Prostate gland (tissue), 2 donors: ENCODE data around the gene EDAR. TPM values are rescaled to one million over a fixed set of nuclear protein-coding genes. Genes with fewer than 3 reads are reported as not detected.

ENCODE experiments used
- DNase-seq: peaks from one replicate; pipeline ENCODE4 v3.0.0-alpha.2; 2019; ENCODE audit warnings: low spot score
- H3K27ac ChIP-seq, 2 donors: fragments of 200-600 bp; sonication (generic); 2 replicates each; pipeline ENCODE4 v1.5.1; 2017 to 2019
- H3K27me3 ChIP-seq: fragments of 200-600 bp; sonication (generic); replicated peaks from 2 replicates; pipeline ENCODE4 v1.5.1; 2019; ENCODE audit not compliant: insufficient read depth
- H3K36me3 ChIP-seq, 2 donors: fragments of 200-600 bp; sonication (generic); 1 replicate in 1 of 2; 2 replicates in 1 of 2; pipeline versions ENCODE4 v1.5.1 to v1.8.1; 2017 to 2019
- H3K4me1 ChIP-seq: fragments of 200-600 bp; sonication (generic); replicated peaks from 2 replicates; pipeline ENCODE4 v1.5.1; 2019
- H3K4me3 ChIP-seq, 2 donors: fragments of 200-600 bp; sonication (generic); 2 replicates each; pipeline ENCODE4 v1.5.1; 2017 to 2019
- H3K9me3 ChIP-seq: fragments of 200-600 bp; sonication (generic); 2 replicates; pipeline ENCODE4 v1.5.1; 2017
- CTCF ChIP-seq, 4 experiments: fragments of 200-600 bp in 2 of 4; fragments of 450-650 bp in 2 of 4; sonication (generic) in 2 of 4; IDR thresholded peaks; 1 replicate in 3 of 4; 2 replicates in 1 of 4; pipeline ENCODE4 v1.5.1; 2016 to 2019; ENCODE audit warnings: antibody characterized with exemption in 4 of 4, mild to moderate bottlenecking in 2 of 4, moderate library complexity in 2 of 4
- POLR2A ChIP-seq: fragments of 450-650 bp; IDR thresholded peaks from one replicate; pipeline ENCODE4 v1.6.1; 2016; ENCODE audit warnings: antibody characterized with exemption, mild to moderate bottlenecking
- POLR2AphosphoS5 ChIP-seq: sonication (generic); formaldehyde crosslinking; IDR thresholded peaks from one replicate; pipeline ENCODE4 v1.6.1; 2017; ENCODE audit warnings: antibody characterized with exemption
- WGBS: methylation state at CpG from one replicate; pipeline ENCODE4 v1.1.5; 2018; 5-methylcytosine and 5-hydroxymethylcytosine counted together
- intact Hi-C: fragments of 100-400 bp; cut with DNase I; formaldehyde crosslinking; loops from one replicate; pipeline ENCODE4 v1.14.2; 2022
- total RNA-seq, 2 donors: library from RNA; depleted of rRNA; stranded (reverse); fragments of >200 nt; gene quantifications; one replicate each; pipeline ENCODE4 v1.1.0, GENCODE V29; 2016

The EDAR gene
- total RNA-seq, 2 donors from 2014 or later: 0.46 to 0.68 TPM

DNA sequence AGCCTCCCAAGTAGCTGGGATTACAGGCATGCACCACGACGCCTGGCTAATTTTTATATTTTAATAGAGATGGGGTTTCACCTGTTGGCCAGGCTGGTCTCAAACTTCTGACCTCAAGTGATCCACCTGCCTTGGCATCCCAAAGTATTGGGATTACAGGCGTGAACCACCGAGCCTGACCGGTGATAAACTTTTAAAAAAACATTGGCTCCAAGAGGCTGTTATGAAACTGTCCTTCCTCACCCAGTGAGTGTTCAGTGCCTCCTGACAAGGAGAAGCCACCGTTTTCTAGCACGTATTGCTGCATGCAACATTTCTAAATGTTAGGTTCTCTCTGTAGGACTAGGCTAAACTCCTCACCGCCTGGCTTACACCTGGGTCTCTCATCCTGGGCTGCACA is 63.3 kb downstream of the EDAR start:
- DNase-seq: no peak
- Histone ChIP-seq H3K4me3 (no peak overlapping the region), H3K4me1 (no peaks in the 10 kb centered on the region), H3K9me3 (no peaks in the 10 kb centered on the region), H3K27ac (no peak overlapping the region), H3K36me3 (no peaks in the 10 kb centered on the region), H3K27me3 (no peaks in the 10 kb centered on the region)
- 56% methylated on average over 8 of the region's 8 CpGs for WGBS
- TF ChIP-seq POLR2A (no peak), POLR2AphosphoS5 (no peak), CTCF (IDR thresholded peaks at IDR 0.05) (no peak)
- intact Hi-C loops: loop anchor here (10.0 kb wide), 1 partner anchor 569 kb away; no protein-coding TSS in a partner anchor

GRCh38 chr2:108925286-108925685 is 63.7 kb downstream of the EDAR start:
- TF ChIP-seq CTCF (IDR thresholded peaks at IDR 0.05) (no peak), POLR2AphosphoS5 (no peak), POLR2A (no peak)
- H3K4me1 ChIP-seq: no peaks in the 10 kb centered on the region
- intact Hi-C loops: loop anchor here (10.0 kb wide), 1 partner anchor 570 kb away; no protein-coding TSS in a partner anchor
- 95% methylated on average over 6 of the region's 6 CpGs for WGBS
- no peaks in the 10 kb centered on the region for H3K36me3 ChIP-seq
- DNase-seq: no peak
- H3K27ac ChIP-seq: no peak overlapping the region
- H3K27me3 ChIP-seq: no peaks in the 10 kb centered on the region
- H3K4me3 ChIP-seq: no peak overlapping the region
- no peaks in the 10 kb centered on the region for H3K9me3 ChIP-seq

DNA sequence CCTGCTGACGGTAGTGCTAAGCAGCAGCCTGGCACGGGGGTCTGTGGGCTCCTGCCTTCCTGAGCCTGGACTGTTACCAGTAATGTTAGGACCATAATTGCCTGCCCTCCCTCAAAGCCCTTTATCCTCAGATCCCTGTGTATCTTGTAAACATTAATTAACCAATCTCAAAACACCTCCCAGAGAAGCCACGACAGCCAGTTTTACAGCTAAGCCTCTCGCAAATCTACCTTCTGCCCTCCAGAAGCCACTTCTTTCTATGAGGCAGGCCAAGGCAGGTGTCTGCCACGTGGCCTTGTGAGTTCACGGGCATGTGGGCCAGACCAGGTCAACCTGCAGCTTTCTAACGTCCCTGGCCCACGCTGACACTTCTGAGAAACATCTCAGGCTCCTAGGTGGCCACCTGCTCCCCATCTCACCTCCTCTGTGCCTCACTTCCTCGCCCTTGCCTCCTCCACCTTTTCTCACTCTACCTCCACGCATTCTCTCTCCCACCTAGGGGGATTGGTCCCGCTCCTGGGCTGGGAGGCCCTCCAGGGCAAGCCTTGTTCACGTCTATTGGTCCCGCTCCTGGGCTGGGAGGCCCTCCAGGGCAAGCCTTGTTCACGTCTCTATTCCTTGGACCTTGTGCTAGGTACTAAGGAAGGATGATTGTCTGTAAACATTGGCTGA is 64.3 kb downstream of the EDAR start:
- Histone ChIP-seq H3K36me3 (no peaks in the 10 kb centered on the region), H3K4me3 (no peak overlapping the region), H3K4me1 (no peaks in the 10 kb centered on the region), H3K27me3 (no peaks in the 10 kb centered on the region), H3K27ac (no peak overlapping the region), H3K9me3 (no peaks in the 10 kb centered on the region)
- no peak for TF ChIP-seq CTCF (IDR thresholded peaks at IDR 0.05)
- TF ChIP-seq POLR2AphosphoS5: no peak
- no peak for TF ChIP-seq POLR2A
- intact Hi-C loops: loop anchor here (10.0 kb wide), 1 partner anchor 570 kb away; no protein-coding TSS in a partner anchor
- no peak for DNase-seq
- 79% methylated on average over 14 of the region's 14 CpGs for WGBS

DNA sequence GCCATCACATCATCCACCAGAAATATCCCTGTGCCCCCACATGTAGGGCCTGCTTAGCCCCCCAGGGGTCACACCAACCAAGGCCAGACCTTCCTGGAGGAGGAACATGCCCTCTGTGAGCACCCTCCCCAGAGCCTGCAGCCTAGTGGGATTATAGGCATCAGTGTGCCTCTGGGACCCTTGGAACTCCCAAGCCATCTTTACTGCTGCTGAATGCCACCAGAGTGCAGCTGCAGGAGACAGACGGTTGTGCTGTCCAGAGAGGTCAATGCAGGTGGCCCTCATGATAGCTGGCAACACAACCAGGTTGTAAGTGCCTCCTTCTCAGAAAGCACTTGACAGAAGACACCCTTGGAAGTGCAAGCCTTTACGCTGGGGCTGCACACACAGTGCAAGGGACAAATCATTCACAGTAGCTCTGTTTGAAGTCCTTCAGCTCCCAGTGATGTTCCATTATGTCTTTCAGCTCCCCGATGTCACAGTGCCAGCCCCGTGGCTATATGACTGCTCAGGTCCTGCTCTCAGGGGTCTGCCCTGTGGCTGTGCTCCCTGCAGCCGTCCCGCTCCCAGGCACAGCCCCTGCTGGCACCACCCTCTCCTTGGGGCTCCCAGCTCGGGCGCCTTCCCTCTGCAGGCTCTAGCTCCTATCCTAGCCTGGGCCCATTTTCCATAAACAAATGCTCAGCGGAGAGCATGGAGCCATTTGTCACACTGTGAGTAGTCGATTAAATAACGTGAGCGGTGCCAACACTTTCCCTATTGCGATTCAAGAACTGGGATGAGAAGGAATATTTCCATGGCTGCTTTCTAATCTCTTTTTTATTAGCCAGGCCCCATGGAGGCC is 65.1 kb downstream of the EDAR start:
- intact Hi-C loops: loop anchor here (10.0 kb wide), 1 partner anchor 571 kb away; no protein-coding TSS in a partner anchor

More for the DNA sequence above, 65.1 kb downstream of the EDAR start:
- Histone ChIP-seq H3K9me3 (no peaks in the 10 kb centered on the region), H3K4me1 (no peaks in the 10 kb centered on the region), H3K4me3 (no peak overlapping the region), H3K36me3 (no peaks in the 10 kb centered on the region), H3K27me3 (no peaks in the 10 kb centered on the region), H3K27ac (no peak overlapping the region)
- DNase-seq: no peak
- TF ChIP-seq POLR2AphosphoS5: no peak
- TF ChIP-seq POLR2A: no peak
- no peak for TF ChIP-seq CTCF (IDR thresholded peaks at IDR 0.05)
- WGBS: 74% methylated on average over 13 of the region's 13 CpGs
